Activated CD8-positive, alpha-beta T cell treated with anti-CD3 and anti-CD28 coated beads, Interleukin-2, amount 10 ng/mL, durations not matched to agents 7 days and 5 days (primary cell): ENCODE measurements around the gene ZMIZ1. TPM values are rescaled to one million over a fixed set of nuclear protein-coding genes. Genes with fewer than 3 reads are reported as not detected.

Source experiments
- ATAC-seq: fragments of 150-1000 bp; cut with Tn5 transposase; one replicate; pipeline ENCODE4 v1.10.0; 2021; ENCODE audit warnings: moderate library complexity
- CTCF ChIA-PET: fragments of 350-600 bp; sonication (Branson Sonifier 250); formaldehyde crosslinking; loops from one replicate; lab custom pipeline; 2021; ENCODE audit warnings: antibody characterized with exemption; lab: Charles Lee
- POLR2A ChIA-PET: fragments of 350-600 bp; sonication (Branson Sonifier 250); formaldehyde crosslinking; loops from one replicate; lab custom pipeline; 2021; ENCODE audit warnings: antibody characterized with exemption; lab: Charles Lee
- DNase-seq: peaks from one replicate; pipeline ENCODE4 v3.0.0-alpha.2; 2020
- H3K27ac Mint-ChIP-seq: one replicate; pipeline ENCODE4 v1.8.0; 2021; ENCODE audit warnings: mild to moderate bottlenecking, mixed read lengths
- H3K27me3 Mint-ChIP-seq: one replicate; pipeline ENCODE4 v1.8.0; 2021; ENCODE audit warnings: low read depth, mixed read lengths
- H3K36me3 Mint-ChIP-seq: one replicate; pipeline ENCODE4 v1.8.0; 2021; ENCODE audit warnings: low read depth, mixed read lengths
- H3K4me1 Mint-ChIP-seq: one replicate; pipeline ENCODE4 v1.8.0; 2021; ENCODE audit warnings: low read depth, mixed read lengths
- H3K4me3 Mint-ChIP-seq: one replicate; pipeline ENCODE4 v1.8.0; 2021; ENCODE audit warnings: mild to moderate bottlenecking, mixed read lengths
- H3K9me3 Mint-ChIP-seq: one replicate; pipeline ENCODE4 v1.8.0; 2022; ENCODE audit warnings: mixed read lengths; ENCODE audit not compliant: insufficient read depth
- total RNA-seq, 2 experiments: library from RNA; stranded (reverse); gene quantifications; one replicate each; pipeline ENCODE4 v1.2.3, GENCODE V29; 2021

Gene ZMIZ1
- total RNA-seq, 2 experiments from 2014 or later = 39.9 to 40.6 TPM

DNA sequence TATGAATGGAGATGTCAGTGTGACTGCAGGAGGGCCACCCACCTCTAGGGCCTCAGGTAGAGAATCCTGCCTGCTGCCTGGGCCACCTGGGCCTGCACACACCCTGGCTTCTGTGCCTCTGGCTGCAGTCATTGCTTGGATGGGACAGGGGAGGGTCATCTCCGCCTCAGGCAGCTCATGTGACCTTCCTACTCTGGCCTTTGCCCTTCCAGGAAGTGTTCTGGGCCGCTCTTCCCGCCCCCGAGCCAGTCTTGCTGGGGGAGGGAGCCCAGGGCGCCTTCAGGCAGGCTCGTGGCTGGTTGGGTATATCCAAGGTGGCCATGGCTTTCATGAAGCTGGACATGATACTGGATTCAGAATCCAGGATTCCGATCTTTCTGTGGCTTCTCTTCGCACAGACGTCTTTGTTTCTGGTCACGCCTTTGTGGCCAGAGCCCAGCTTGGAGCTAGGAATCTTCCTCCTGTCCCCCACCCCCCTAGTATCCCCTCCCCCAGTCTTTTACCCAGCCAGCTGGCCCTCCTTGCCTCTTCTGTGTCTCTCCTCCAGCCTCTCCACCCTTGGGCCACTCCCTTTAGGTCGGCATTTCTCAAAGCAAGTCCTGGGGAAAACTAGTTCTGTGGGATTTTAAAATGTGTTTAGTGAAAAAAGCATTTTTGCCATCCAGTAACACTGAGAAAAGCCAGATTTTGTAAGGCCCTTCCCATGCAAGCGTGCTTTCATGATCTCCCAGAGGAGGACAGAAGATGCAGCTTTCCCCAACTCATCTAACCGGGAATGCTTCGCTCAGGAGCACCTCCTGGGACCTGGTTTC lies 119.6 kb downstream of the ZMIZ1 start:
- ATAC-seq = no peak
- CTCF ChIA-PET = interaction anchor here (2.3 to 2.7 kb wide), 2 partner anchors 8 to 14 kb away, joined by 5 to 10 read pairs; no protein-coding TSS in a partner anchor

DNA sequence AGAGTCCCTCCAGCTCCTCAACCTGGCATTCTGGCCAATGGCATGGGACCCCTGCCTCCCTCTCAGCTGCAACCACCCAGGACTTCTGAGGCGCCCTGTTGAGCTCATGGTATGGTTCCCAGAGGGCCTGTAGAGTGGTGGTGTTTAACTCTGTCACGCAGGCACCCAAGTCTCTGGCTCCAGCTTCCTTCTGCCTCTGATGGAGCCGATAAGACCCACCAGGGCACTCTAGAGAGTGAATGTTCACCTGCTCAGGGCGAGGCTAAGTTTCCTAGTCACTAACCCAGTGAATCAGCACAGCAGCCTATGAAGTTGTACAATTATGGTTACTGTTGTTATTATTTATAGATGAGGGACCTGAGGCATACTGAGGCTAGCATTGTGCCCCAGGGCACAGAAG lies 120.4 kb downstream of the ZMIZ1 start:
- Mint-ChIP-seq H3K27ac (no peak overlapping the region), H3K4me3 (no peak overlapping the region), H3K4me1 (no peaks in the 10 kb centered on the region), H3K27me3 (no peaks in the 10 kb centered on the region), H3K36me3 (no peaks in the 10 kb centered on the region), H3K9me3 (no peaks in the 10 kb centered on the region)
- ChIA-PET POLR2A (no interaction called here), CTCF (interaction anchor here (2.7 kb wide), 1 partner anchor 8 kb away, joined by 10 read pairs; no protein-coding TSS in a partner anchor)
- ATAC-seq = no peak
- no peak for DNase-seq

More for the DNA sequence above, 119.6 kb downstream of the ZMIZ1 start:
- Mint-ChIP-seq H3K4me3 (no peak overlapping the region), H3K27ac (no peak overlapping the region), H3K4me1 (no peaks in the 10 kb centered on the region), H3K36me3 (no peaks in the 10 kb centered on the region), H3K9me3 (no peaks in the 10 kb centered on the region), H3K27me3 (no peaks in the 10 kb centered on the region)
- DNase-seq = no peak
- POLR2A ChIA-PET = no interaction called here

DNA sequence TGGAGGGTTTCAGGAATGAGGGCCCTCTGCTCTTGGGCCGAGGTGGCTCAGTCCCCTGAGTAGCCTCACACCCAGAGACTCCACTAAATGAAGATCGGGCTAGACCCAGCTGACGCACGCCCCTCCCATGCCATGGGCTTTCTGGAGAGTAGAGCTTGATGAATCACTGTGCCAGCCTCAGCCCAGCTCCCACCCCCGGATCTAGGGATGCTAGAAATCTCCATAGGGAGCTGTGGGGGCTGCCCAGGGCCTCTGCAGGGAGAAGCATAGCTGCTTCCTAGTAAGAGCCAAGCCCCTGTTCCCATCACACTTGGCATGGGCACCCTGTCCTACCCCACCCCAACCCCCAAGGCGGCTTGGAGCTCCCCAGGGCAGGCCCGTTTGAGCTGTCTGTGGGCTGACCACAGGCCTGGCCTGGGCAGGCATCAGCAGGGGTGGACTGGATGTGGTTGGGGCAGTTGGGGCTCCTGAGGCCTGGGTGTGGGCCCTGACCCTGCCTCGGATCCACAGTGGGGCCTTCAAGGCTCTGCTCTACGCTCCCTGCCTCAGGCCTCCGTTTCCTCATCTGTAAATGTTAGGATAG lies 121.2 kb downstream of the ZMIZ1 start:
- no peak for DNase-seq
- Mint-ChIP-seq H3K4me1 (no peaks in the 10 kb centered on the region), H3K27me3 (no peaks in the 10 kb centered on the region), H3K27ac (no peak overlapping the region), H3K4me3 (no peak overlapping the region), H3K9me3 (no peaks in the 10 kb centered on the region), H3K36me3 (no peaks in the 10 kb centered on the region)
- CTCF ChIA-PET = no interaction called here
- POLR2A ChIA-PET = interaction anchor here (0.6 kb wide), 1 partner anchor 222 kb away, joined by 3 read pairs; no protein-coding TSS in a partner anchor
- no peak for ATAC-seq

DNA sequence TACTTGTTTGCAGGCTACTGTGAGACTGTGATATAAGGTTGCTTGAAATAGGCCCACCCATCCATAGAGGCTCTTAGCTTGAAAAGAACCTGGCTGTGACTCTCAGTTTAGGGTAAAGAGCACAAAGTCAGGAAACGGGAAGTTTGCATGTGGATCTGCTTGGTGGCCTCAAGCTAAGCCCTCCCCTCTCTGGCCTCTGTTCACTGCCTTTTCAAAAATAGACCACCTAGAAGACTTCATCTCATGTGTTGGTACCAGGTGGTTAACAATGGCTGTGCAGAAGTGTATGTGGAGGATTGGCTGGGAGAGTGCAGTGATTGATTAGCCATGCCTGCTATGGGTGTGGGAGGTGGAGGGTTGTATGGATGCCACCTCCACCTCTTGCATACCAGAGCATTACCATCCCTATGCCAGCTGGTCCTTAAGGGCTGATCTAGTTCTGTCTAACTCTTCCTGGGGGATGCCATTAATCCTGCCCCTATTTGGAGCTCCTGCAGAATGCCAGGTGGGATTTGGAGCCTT lies 122.0 kb downstream of the ZMIZ1 start:
- DNase-seq (no peak), ATAC-seq (no peak)
- CTCF ChIA-PET = no interaction called here
- POLR2A ChIA-PET = no interaction called here
- Mint-ChIP-seq H3K27me3 (no peaks in the 10 kb centered on the region), H3K4me3 (no peak overlapping the region), H3K27ac (no peak overlapping the region), H3K9me3 (no peaks in the 10 kb centered on the region), H3K36me3 (no peaks in the 10 kb centered on the region), H3K4me1 (no peaks in the 10 kb centered on the region)

DNA sequence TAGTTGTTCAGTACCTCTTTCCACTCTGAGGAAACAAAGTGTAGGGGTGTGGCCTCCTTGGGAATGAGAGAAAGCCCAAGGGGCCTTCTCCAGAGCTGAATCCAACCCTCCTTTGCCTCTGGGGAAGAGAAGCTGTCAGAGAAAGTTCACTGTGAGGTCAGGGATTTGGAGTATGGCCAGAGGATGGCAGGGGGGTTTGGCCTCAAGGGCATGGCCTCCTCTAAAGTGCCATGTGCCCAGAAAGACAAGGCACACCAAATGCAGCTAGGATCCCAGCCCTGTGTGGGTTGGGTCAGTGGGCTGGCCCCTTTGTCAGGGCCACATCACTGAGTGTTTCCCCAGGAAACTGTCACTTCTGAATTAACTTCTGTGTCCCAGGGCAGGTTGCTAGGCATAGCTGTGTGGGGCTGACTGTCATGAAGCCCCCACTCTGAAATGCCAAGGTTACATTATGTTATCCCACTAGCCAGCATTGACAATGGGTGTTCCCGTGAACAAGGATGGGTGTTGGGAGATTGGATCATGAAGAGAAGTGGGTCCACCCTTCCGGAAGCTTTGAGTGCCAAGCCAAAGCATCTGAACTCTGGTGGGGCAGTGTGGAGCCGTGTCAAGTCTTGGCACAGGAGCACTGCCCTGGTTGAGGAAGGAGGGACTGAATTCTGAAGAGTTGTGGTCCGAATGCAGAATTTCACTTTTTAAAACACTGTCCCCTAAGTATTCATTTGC lies 123.3 kb downstream of the ZMIZ1 start:
- Mint-ChIP-seq H3K4me1 (no peaks in the 10 kb centered on the region), H3K27me3 (no peaks in the 10 kb centered on the region), H3K4me3 (no peak overlapping the region), H3K27ac (no peak overlapping the region), H3K9me3 (no peaks in the 10 kb centered on the region), H3K36me3 (no peaks in the 10 kb centered on the region)
- ChIA-PET CTCF (interaction anchor here (1.2 to 1.5 kb wide), 2 partner anchors 11 to 1145 kb away, joined by 3 to 5 read pairs; no protein-coding TSS in a partner anchor), POLR2A (no interaction called here)
- DNase-seq (no peak), ATAC-seq (no peak)

DNA sequence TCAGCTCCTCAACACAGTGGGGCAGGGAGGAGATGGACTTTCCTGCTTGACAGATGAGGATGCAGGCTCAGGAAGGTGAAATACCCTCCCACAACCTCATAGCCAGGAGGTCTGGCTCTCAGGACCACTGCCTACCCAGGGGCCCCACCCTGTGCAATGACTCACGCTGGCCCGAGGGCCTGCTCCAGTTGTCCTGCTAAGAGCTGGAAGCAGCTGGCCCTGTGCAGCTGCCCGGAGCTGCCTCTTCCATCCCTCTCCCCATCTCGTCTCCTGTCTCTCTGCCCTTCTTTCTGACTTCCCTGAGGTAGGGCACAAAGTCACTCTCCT lies 123.9 kb downstream of the ZMIZ1 start:
- Mint-ChIP-seq H3K36me3 (no peaks in the 10 kb centered on the region), H3K4me1 (no peaks in the 10 kb centered on the region), H3K9me3 (no peaks in the 10 kb centered on the region), H3K27ac (no peak overlapping the region), H3K27me3 (no peaks in the 10 kb centered on the region), H3K4me3 (no peak overlapping the region)
- DNase-seq (no peak), ATAC-seq (no peak)
- CTCF ChIA-PET = interaction anchor here (1.2 to 1.5 kb wide), 2 partner anchors 10 to 1145 kb away, joined by 3 to 5 read pairs; no protein-coding TSS in a partner anchor
- POLR2A ChIA-PET = no interaction called here

DNA sequence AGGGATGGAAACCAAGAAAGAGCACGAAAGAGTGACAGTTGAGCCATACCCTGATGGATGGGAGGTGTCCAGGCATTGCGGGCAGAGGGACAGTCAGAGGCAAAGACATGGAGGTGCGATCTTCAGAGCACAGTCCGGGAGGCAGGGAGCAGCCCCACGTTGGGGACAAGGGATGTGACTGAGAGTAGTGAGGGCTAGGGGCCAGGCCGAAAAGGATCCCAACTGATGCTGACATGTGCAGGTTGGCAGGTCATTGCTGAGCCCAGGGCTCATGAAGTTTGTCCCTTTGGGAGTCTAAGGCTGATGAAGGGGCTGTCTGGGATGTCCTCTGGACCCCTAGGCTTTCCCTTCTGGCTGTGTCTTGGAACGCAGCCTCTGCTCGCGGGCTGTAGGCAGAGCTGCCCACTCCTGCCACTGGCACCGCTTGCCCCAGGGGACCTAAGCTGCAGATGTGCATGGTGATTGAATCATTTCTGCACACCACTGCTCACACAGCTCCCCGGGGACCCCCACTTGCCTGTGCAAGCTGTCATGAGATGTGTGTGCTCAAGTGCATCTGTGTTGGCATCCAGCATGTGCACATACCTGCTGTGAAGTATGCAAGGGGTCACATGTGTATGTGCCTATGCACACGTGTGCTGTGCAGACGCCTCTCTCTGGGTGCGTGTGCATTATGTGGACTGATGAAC lies 125.1 kb downstream of the ZMIZ1 start:
- H3K4me3 Mint-ChIP-seq = no peak overlapping the region
- CTCF ChIA-PET = interaction anchor here (0.8 to 4.3 kb wide), 10 partner anchors 10 to 1147 kb away, joined by 3 to 29 read pairs (median 8); no protein-coding TSS in a partner anchor
- DNase-seq (no peak), ATAC-seq (no peak)
- POLR2A ChIA-PET = interaction anchor here (1.1 kb wide), 1 partner anchor 127 kb away, joined by 3 read pairs; no protein-coding TSS in a partner anchor
- no peaks in the 10 kb centered on the region for H3K4me1 Mint-ChIP-seq
- H3K27ac Mint-ChIP-seq = no peak overlapping the region
- H3K36me3 Mint-ChIP-seq = no peaks in the 10 kb centered on the region
- H3K27me3 Mint-ChIP-seq = no peaks in the 10 kb centered on the region
- no peaks in the 10 kb centered on the region for H3K9me3 Mint-ChIP-seq

DNA sequence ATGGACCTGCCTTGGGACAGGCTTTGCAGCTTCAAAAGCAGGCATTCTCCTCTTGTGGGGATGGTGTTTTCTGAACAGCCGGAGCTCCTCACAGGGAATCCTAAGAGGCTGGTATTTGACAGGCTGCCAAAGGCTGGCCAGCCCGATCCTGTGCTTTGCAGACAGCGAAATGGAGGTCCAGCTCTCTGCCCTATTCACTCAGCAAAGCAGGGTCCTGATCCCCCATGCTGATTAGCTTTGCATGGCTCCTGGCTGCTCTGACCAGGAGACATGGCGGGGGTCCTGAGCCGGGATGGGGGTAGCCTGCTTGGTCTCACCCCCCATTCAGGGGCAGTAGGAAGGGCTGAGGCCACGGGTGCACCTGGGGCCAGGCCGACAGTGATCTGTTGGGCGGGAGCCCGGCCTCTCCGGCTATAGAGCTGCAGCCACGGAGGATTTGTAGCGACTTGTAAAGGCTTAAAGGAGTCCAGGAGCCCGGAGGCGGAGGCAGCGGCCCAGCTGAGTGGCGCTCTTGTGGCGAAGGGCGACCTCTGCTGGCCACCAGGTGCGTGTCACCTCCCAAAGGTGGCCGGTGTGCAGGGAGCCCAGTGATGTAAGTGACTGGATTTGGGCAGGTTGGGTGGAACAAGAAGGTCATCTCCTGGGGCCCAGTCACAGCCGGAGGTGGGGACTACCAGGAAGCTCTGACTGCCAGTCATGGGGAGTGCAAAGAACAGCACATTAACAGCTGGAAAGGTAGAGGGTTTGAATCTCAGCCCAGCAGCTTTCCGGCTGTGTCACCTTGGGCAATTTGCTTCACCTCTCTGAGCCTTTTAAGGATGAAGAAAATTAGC lies 126.5 kb downstream of the ZMIZ1 start:
- H3K4me3 Mint-ChIP-seq = no peak overlapping the region
- peak; percentile 85 for DNase-seq
- no peaks in the 10 kb centered on the region for H3K27me3 Mint-ChIP-seq
- ATAC-seq = peak; percentile 91
- no peaks in the 10 kb centered on the region for H3K9me3 Mint-ChIP-seq
- CTCF ChIA-PET = interaction anchor here (0.6 to 4.3 kb wide), 70 partner anchors 8 to 1149 kb away, joined by 3 to 29 read pairs (median 4); no protein-coding TSS in a partner anchor
- H3K36me3 Mint-ChIP-seq = no peaks in the 10 kb centered on the region
- H3K4me1 Mint-ChIP-seq = no peaks in the 10 kb centered on the region
- POLR2A ChIA-PET = interaction anchor here (0.7 to 1.1 kb wide), 3 partner anchors 18 to 148 kb away, joined by 3 read pairs; no protein-coding TSS in a partner anchor
- H3K27ac Mint-ChIP-seq = no peak overlapping the region

DNA sequence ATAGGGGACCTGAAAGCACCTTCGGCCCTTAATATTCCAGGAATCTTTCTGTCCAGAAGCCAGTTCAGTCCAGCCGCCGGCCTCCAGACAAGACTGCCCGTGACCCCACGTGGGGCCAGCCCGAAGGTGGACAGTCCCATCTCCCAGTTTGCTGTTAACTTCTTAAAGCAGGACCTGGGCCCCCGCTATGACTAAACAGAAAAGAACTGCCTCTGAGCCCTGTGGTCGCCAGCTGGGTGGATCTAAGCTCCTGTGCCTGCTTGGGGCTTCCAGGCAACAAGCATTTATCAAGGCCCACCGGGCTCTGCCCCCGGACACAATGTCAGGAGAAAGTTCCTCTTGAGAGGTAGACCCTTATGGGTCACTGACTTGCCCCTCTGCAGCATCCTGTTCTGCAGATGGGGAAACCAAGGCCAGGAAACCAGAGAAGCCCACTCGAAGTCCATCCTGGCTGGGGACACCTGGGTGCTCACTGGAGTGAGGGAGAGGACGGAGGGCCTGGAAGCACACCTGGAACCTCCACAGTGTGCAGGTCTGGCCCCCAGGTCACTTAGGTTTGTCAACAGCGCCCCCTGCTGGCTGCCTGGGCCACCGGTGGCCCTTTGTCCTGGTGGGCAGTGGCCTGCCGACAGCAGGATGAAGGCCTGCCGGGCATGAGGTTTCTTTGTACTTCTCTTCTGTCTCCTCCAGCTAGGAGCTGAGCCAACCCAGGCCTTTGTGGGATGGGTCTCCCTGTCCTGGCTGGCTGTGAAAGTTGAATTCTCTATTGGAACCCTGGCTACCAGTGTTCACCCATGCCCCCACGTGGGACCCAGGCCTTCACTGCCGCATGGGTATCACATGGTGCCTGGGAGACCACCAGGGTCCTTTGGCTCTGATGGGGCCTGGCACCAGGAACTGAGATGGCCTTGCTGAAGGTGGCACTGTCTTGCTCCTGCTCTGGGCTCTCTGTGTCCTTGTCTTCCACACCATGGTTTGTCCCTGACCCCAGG lies 128.0 kb downstream of the ZMIZ1 start:
- no peaks in the 10 kb centered on the region for H3K36me3 Mint-ChIP-seq
- ATAC-seq = peak; percentile 74
- ChIA-PET CTCF (interaction anchor here (0.7 to 4.3 kb wide), 34 partner anchors 9 to 1150 kb away, joined by 3 to 29 read pairs (median 4); no protein-coding TSS in a partner anchor), POLR2A (no interaction called here)
- H3K4me3 Mint-ChIP-seq = no peak overlapping the region
- DNase-seq = peak; percentile 81
- H3K27ac Mint-ChIP-seq = no peak overlapping the region
- no peaks in the 10 kb centered on the region for H3K27me3 Mint-ChIP-seq
- H3K9me3 Mint-ChIP-seq = no peaks in the 10 kb centered on the region
- H3K4me1 Mint-ChIP-seq = no peaks in the 10 kb centered on the region
